Measurements from ENCODE around the gene ACBD6. TPM values are rescaled to one million over a fixed set of nuclear protein-coding genes. Genes with fewer than 3 reads are reported as not detected.

ACBD6 gene
- total RNA-seq, 4 donors from 2014 or later, result 31.3 to 43.1 (median 36.9) TPM

- 80 to 93% methylated on average over 3 of the region's 3 CpGs for WGBS, 2 donors
- no peak for DNase-seq (ENCODE audit: low spot score in 2 of 2)
- intact Hi-C loops (cut with DNase I; ENCODE audit: low total_unique reads), result no loop called here
- TF ChIP-seq POLR2A (IDR thresholded peaks at IDR 0.05), result no peak
- TF ChIP-seq CTCF (IDR thresholded peaks at IDR 0.05), result no peak
- no peak overlapping the region for H3K4me3 ChIP-seq (ENCODE audit: low read depth, poor library complexity, severe bottlenecking)
These were observed 121.9 kb downstream of the ACBD6 start for GRCh38 chr1:180380259-180381183.

GRCh38 chr1:180376800-180377199 lies 125.6 kb downstream of the ACBD6 start:
- 96 to 98% methylated on average over 3 of the region's 3 CpGs for WGBS, 2 donors
- DNase-seq (ENCODE audit: low spot score in 2 of 2), result no peak
- intact Hi-C loops (cut with DNase I; ENCODE audit: low total_unique reads), result no loop called here
- TF ChIP-seq CTCF (IDR thresholded peaks at IDR 0.05), result no peak
- TF ChIP-seq POLR2A (IDR thresholded peaks at IDR 0.05), result no peak
- H3K4me3 ChIP-seq (ENCODE audit: low read depth, poor library complexity, severe bottlenecking), result no peak overlapping the region

- TF ChIP-seq CTCF (IDR thresholded peaks at IDR 0.05), result no peak
- intact Hi-C loops (cut with DNase I; ENCODE audit: low total_unique reads), result no loop called here
- no peak overlapping the region for H3K4me3 ChIP-seq (ENCODE audit: low read depth, poor library complexity, severe bottlenecking)
- no peak for DNase-seq (ENCODE audit: low spot score in 2 of 2)
- 89 to 97% methylated on average over 1 of the region's 1 CpG for WGBS, 2 donors
These were observed 126.1 kb downstream of the ACBD6 start for GRCh38 chr1:180376253-180376652.

GRCh38 chr1:180372728-180373127 lies 129.6 kb downstream of the ACBD6 start:
- intact Hi-C loops (cut with DNase I; ENCODE audit: low total_unique reads), result no loop called here
- WGBS, 2 donors, result 94 to 97% methylated on average over 4 of the region's 4 CpGs
- no peak for TF ChIP-seq POLR2A (IDR thresholded peaks at IDR 0.05)
- no peak for DNase-seq (ENCODE audit: low spot score in 2 of 2)
- H3K4me3 ChIP-seq (ENCODE audit: low read depth, poor library complexity, severe bottlenecking), result no peak overlapping the region

- DNase-seq (ENCODE audit: low spot score in 2 of 2), result no peak
- no peak overlapping the region for H3K4me3 ChIP-seq (ENCODE audit: low read depth, poor library complexity, severe bottlenecking)
- WGBS, 2 donors, result 93 to 97% methylated on average over 1 of the region's 1 CpG
- TF ChIP-seq CTCF (IDR thresholded peaks at IDR 0.05) (no peak), POLR2A (IDR thresholded peaks at IDR 0.05) (no peak)
- intact Hi-C loops (cut with DNase I; ENCODE audit: low total_unique reads), result no loop called here
These were observed 131.8 kb downstream of the ACBD6 start for GRCh38 chr1:180370597-180370996.

- H3K4me3 ChIP-seq (ENCODE audit: low read depth, poor library complexity, severe bottlenecking), result no peak overlapping the region
- no peak for DNase-seq (ENCODE audit: low spot score in 2 of 2)
- intact Hi-C loops (cut with DNase I; ENCODE audit: low total_unique reads), result no loop called here
- TF ChIP-seq CTCF (IDR thresholded peaks at IDR 0.05) (no peak), POLR2A (IDR thresholded peaks at IDR 0.05) (no peak)
These were observed 132.2 kb downstream of the ACBD6 start for GRCh38 chr1:180370188-180370587.

All from lower leg skin (tissue), 4 donors.